Suprapubic skin (tissue), 4 donors: ENCODE measurements around the gene IGFBP4.

Experiments
- CTCF ChIP-seq, 2 donors: fragments of 200-600 bp in 1 of 2; fragments of 450-650 bp in 1 of 2; sonication (generic) in 1 of 2; IDR thresholded peaks; one replicate each; pipeline ENCODE4 v1.5.1; 2016 to 2019; ENCODE audit warnings: antibody characterized with exemption in 2 of 2, mild to moderate bottlenecking in 1 of 2, moderate library complexity in 1 of 2
- POLR2A ChIP-seq, 2 donors: fragments of 450-650 bp; IDR thresholded peaks; one replicate each; pipeline ENCODE4 v1.6.1; 2017; ENCODE audit warnings: antibody characterized with exemption in 2 of 2, mild to moderate bottlenecking in 2 of 2, moderate library complexity in 2 of 2
- POLR2AphosphoS5 ChIP-seq, 3 donors: sonication (generic); formaldehyde crosslinking; IDR thresholded peaks; one replicate each; pipeline ENCODE4 v1.6.1; 2017; ENCODE audit warnings: antibody characterized with exemption in 3 of 3

GRCh38 chr17:40419559-40420331, 23.5 kb upstream of the IGFBP4 start:
- TF ChIP-seq POLR2AphosphoS5 (IDR thresholded peaks at IDR 0.05) = no peak
- no peak for TF ChIP-seq CTCF (IDR thresholded peaks at IDR 0.05)
- TF ChIP-seq POLR2A (IDR thresholded peaks at IDR 0.05) = no peak
